ENCODE results near the gene ATRN.

Gene ATRN

GRCh38 chr20:3646067-3646440, 175.2 kb downstream of the ATRN start:
- Histone ChIP-seq H3K4me1 (ENCODE audit: insufficient read depth, low read length) (no peaks in the 10 kb centered on the region), H3K27me3 (ENCODE audit: insufficient read depth, low read length, poor library complexity) (no peaks in the 10 kb centered on the region), H3K4me2 (ENCODE audit: insufficient read depth, low read length) (no peak overlapping the region), H3K79me2 (ENCODE audit: insufficient read depth, low read length) (no peaks in the 10 kb centered on the region), H3K4me3 (ENCODE audit: low read depth in 1 of 2, low read length in 2 of 2) (no peak overlapping the region), H3K9ac (ENCODE audit: low read depth, low read length) (no peak overlapping the region), H3K27ac (ENCODE audit: low read length) (no peak overlapping the region), H4K20me1 (ENCODE audit: insufficient read depth, low read length) (no peaks in the 10 kb centered on the region), H2AFZ (ENCODE audit: low read depth, low read length) (no peak overlapping the region), H3K9me3 (ENCODE audit: insufficient read depth, low read length, severe bottlenecking) (no peaks in the 10 kb centered on the region), H3K36me3 (ENCODE audit: insufficient read depth, low read length) (no peaks in the 10 kb centered on the region)
- DNase-seq (no peak), ATAC-seq (ENCODE audit: insufficient read depth, low read depth) (no peak)
- TF ChIP-seq EZH2 (IDR thresholded peaks at IDR 0.05; ENCODE audit: borderline replicate concordance, low read depth, low read length, severe bottlenecking), result no peak
- TF ChIP-seq CTCF (IDR thresholded peaks at IDR 0.05; ENCODE audit: borderline replicate concordance, extremely low read depth, low read length, poor library complexity, severe bottlenecking), result no peak

DNA sequence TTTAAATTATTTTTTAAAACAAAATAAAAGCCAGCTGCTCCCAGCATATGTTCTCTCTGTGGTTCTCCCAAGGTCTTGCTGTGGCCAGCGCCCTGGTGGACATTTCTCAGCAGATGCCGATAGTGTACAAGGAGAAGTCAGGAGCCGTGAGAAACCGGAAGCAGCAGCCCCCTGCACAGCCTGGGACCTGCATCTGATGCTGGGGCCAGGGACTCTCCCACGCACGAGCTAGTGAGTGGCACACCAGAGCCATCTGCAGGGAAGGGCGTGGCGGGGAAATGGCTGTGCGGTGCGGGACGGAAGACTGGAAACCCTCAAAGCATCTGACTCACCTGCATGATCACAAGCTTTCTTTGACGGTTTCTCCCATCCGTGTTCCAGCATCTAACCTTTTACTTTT, 175.8 kb downstream of the ATRN start:
- ATAC-seq (ENCODE audit: insufficient read depth, low read depth), result no peak; the same call in 2 of the 3 replicates

DNA sequence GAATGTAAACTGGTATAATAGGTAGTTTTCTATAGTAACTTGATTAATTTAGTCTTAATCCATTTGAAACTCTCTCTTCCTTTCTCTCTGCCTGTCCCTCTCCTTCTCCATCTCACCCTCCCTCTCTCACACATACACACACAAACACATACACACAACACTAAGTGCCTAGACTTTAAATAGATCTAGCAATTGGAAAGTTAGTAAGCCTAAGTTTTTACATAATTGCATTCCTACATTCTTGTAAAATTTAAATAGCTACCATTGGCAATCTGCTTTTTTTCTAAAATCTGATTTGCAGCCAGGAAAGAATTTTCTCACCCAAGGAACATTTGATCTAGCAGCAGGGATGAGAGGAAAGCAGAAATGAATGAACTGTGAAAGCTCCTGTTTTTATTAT, 176.7 kb downstream of the ATRN start:
- H3K79me2 ChIP-seq (ENCODE audit: insufficient read depth, low read length), result no peaks in the 10 kb centered on the region
- ATAC-seq (ENCODE audit: insufficient read depth, low read depth) (no peak), DNase-seq (no peak)
- no peak overlapping the region for H3K4me3 ChIP-seq (ENCODE audit: low read depth in 1 of 2, low read length in 2 of 2)
- no peaks in the 10 kb centered on the region for H3K4me1 ChIP-seq (ENCODE audit: insufficient read depth, low read length)
- H3K36me3 ChIP-seq (ENCODE audit: insufficient read depth, low read length), result no peaks in the 10 kb centered on the region
- no peaks in the 10 kb centered on the region for H3K27me3 ChIP-seq (ENCODE audit: insufficient read depth, low read length, poor library complexity)
- no peak overlapping the region for H3K4me2 ChIP-seq (ENCODE audit: insufficient read depth, low read length)
- no peak overlapping the region for H3K9ac ChIP-seq (ENCODE audit: low read depth, low read length)
- TF ChIP-seq CTCF (IDR thresholded peaks at IDR 0.05; ENCODE audit: borderline replicate concordance, extremely low read depth, low read length, poor library complexity, severe bottlenecking) (no peak), EZH2 (IDR thresholded peaks at IDR 0.05; ENCODE audit: borderline replicate concordance, low read depth, low read length, severe bottlenecking) (no peak)
- H3K27ac ChIP-seq (ENCODE audit: low read length), result no peak overlapping the region
- H4K20me1 ChIP-seq (ENCODE audit: insufficient read depth, low read length), result no peaks in the 10 kb centered on the region
- H3K9me3 ChIP-seq (ENCODE audit: insufficient read depth, low read length, severe bottlenecking), result no peaks in the 10 kb centered on the region
- no peak overlapping the region for H2AFZ ChIP-seq (ENCODE audit: low read depth, low read length)

More for the DNA sequence above, 175.8 kb downstream of the ATRN start:
- Histone ChIP-seq H2AFZ (ENCODE audit: low read depth, low read length) (no peak overlapping the region), H4K20me1 (ENCODE audit: insufficient read depth, low read length) (no peaks in the 10 kb centered on the region), H3K4me3 (ENCODE audit: low read depth in 1 of 2, low read length in 2 of 2) (no peak overlapping the region), H3K4me1 (ENCODE audit: insufficient read depth, low read length) (no peaks in the 10 kb centered on the region), H3K79me2 (ENCODE audit: insufficient read depth, low read length) (no peaks in the 10 kb centered on the region), H3K4me2 (ENCODE audit: insufficient read depth, low read length) (no peak overlapping the region), H3K27me3 (ENCODE audit: insufficient read depth, low read length, poor library complexity) (no peaks in the 10 kb centered on the region), H3K9ac (ENCODE audit: low read depth, low read length) (no peak overlapping the region), H3K9me3 (ENCODE audit: insufficient read depth, low read length, severe bottlenecking) (no peaks in the 10 kb centered on the region), H3K36me3 (ENCODE audit: insufficient read depth, low read length) (no peaks in the 10 kb centered on the region), H3K27ac (ENCODE audit: low read length) (no peak overlapping the region)
- DNase-seq, result no peak
- TF ChIP-seq CTCF (IDR thresholded peaks at IDR 0.05; ENCODE audit: borderline replicate concordance, extremely low read depth, low read length, poor library complexity, severe bottlenecking) (no peak), EZH2 (IDR thresholded peaks at IDR 0.05; ENCODE audit: borderline replicate concordance, low read depth, low read length, severe bottlenecking) (no peak)

DNA sequence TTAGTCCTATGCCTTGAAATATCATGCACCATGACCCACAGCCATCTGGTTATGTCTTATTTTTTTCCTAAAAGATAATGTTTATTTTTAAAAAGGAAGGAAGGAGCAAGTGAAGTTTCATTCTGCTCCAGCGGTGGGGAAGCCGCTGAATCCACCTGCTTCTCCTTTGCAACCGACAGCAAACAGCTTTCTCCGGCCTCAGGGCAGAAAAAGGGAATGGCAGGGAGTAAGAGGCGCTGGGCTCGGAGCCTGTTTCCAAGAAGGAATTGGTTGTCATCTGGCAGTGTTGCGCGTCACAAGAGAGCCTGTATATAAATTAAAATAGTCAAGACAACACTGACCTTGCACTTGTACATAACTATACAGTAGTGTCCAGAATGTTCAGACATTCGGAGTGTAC, 178.1 kb downstream of the ATRN start:
- no peak overlapping the region for H3K9ac ChIP-seq (ENCODE audit: low read depth, low read length)
- no peaks in the 10 kb centered on the region for H3K4me1 ChIP-seq (ENCODE audit: insufficient read depth, low read length)
- H3K79me2 ChIP-seq (ENCODE audit: insufficient read depth, low read length), result no peaks in the 10 kb centered on the region
- H2AFZ ChIP-seq (ENCODE audit: low read depth, low read length), result no peak overlapping the region
- TF ChIP-seq EZH2 (IDR thresholded peaks at IDR 0.05; ENCODE audit: borderline replicate concordance, low read depth, low read length, severe bottlenecking) (no peak), CTCF (IDR thresholded peaks at IDR 0.05; ENCODE audit: borderline replicate concordance, extremely low read depth, low read length, poor library complexity, severe bottlenecking) (no peak)
- no peak overlapping the region for H3K4me2 ChIP-seq (ENCODE audit: insufficient read depth, low read length)
- H3K27me3 ChIP-seq (ENCODE audit: insufficient read depth, low read length, poor library complexity), result no peaks in the 10 kb centered on the region
- ATAC-seq (ENCODE audit: insufficient read depth, low read depth) (no peak), DNase-seq (no peak)
- H3K27ac ChIP-seq (ENCODE audit: low read length), result no peak overlapping the region
- no peak overlapping the region for H3K4me3 ChIP-seq (ENCODE audit: low read depth in 1 of 2, low read length in 2 of 2)
- no peaks in the 10 kb centered on the region for H3K9me3 ChIP-seq (ENCODE audit: insufficient read depth, low read length, severe bottlenecking)
- no peaks in the 10 kb centered on the region for H3K36me3 ChIP-seq (ENCODE audit: insufficient read depth, low read length)
- H4K20me1 ChIP-seq (ENCODE audit: insufficient read depth, low read length), result no peaks in the 10 kb centered on the region
